Osteocyte (in vitro differentiated cells): Measurements from ENCODE around the gene MCRIP1. TPM values are rescaled to one million over a fixed set of nuclear protein-coding genes. Genes with fewer than 3 reads are reported as not detected.
A peak's percentile ranks its signal among the peaks of the same experiment; 100 is the strongest.

Experiments used
- DNase-seq: peaks from one replicate; pipeline ENCODE4 v3.0.0; 2021; ENCODE audit warnings: mixed read lengths; ENCODE audit not compliant: unreplicated experiment; ENCODE audit errors: extremely low spot score
- H3K27ac Mint-ChIP-seq: one replicate; pipeline ENCODE4 v1.8.0; 2021; ENCODE audit warnings: mild to moderate bottlenecking, mixed read lengths; ENCODE audit not compliant: unreplicated experiment
- H3K27me3 Mint-ChIP-seq: one replicate; pipeline ENCODE4 v1.8.0; 2021; ENCODE audit warnings: mixed read lengths; ENCODE audit not compliant: unreplicated experiment
- H3K36me3 Mint-ChIP-seq: one replicate; pipeline ENCODE4 v1.8.0; 2021; ENCODE audit warnings: mixed read lengths; ENCODE audit not compliant: unreplicated experiment
- H3K4me1 Mint-ChIP-seq: one replicate; pipeline ENCODE4 v1.8.0; 2021; ENCODE audit warnings: mixed read lengths; ENCODE audit not compliant: unreplicated experiment
- H3K4me3 Mint-ChIP-seq: one replicate; pipeline ENCODE4 v1.8.0; 2021; ENCODE audit warnings: mild to moderate bottlenecking, moderate library complexity, mixed read lengths; ENCODE audit not compliant: unreplicated experiment
- H3K9me3 Mint-ChIP-seq: one replicate; pipeline ENCODE4 v1.8.0; 2021; ENCODE audit warnings: mixed read lengths; ENCODE audit not compliant: unreplicated experiment
- CTCF ChIP-seq: fragments of 200-600 bp; sonication (generic); IDR thresholded peaks from 2 replicates; pipeline ENCODE4 v1.5.0; 2021; ENCODE audit warnings: antibody characterized with exemption, mild to moderate bottlenecking, moderate library complexity
- total RNA-seq: library from RNA; stranded (reverse); gene quantifications from 2 replicates; pipeline ENCODE4 v1.2.1, GENCODE V29; 2021

The MCRIP1 gene
- total RNA-seq, 1 donor from 2014 or later = 176 TPM

- Mint-ChIP-seq H3K27me3 (no peaks in the 10 kb centered on the region), H3K4me3 (peak overlapping the region; percentile 90), H3K36me3 (peaks cover 14% of the 10 kb centered on the region), H3K4me1 (peaks cover 43% of the 10 kb centered on the region), H3K9me3 (no peaks in the 10 kb centered on the region), H3K27ac (peak overlapping the region; percentile 93)
- TF ChIP-seq CTCF = no peak
- DNase-seq = peak; percentile 100
Observed at GRCh38 chr17:81860756-81861568, 27.9 kb upstream of the MCRIP1 start.

GRCh38 chr17:81859906-81860755, 27.0 kb upstream of the MCRIP1 start, which contains the start of gene P4HB:
Gene P4HB (minus strand): TSS chr17:81860535. CDS start chr17:81860471, 64 bp downstream.
- TF ChIP-seq CTCF = no peak
- Mint-ChIP-seq H3K4me3 (peak within 1 kb of the TSS; percentile 93), H3K4me1 (peaks cover 42% of the 10 kb centered on the region), H3K9me3 (no peaks in the 10 kb centered on the region), H3K27ac (peak within 1 kb of the TSS; percentile 93), H3K27me3 (no peaks in the 10 kb centered on the region), H3K36me3 (peaks cover 19% of the 10 kb centered on the region)
- no peak for DNase-seq

DNA sequence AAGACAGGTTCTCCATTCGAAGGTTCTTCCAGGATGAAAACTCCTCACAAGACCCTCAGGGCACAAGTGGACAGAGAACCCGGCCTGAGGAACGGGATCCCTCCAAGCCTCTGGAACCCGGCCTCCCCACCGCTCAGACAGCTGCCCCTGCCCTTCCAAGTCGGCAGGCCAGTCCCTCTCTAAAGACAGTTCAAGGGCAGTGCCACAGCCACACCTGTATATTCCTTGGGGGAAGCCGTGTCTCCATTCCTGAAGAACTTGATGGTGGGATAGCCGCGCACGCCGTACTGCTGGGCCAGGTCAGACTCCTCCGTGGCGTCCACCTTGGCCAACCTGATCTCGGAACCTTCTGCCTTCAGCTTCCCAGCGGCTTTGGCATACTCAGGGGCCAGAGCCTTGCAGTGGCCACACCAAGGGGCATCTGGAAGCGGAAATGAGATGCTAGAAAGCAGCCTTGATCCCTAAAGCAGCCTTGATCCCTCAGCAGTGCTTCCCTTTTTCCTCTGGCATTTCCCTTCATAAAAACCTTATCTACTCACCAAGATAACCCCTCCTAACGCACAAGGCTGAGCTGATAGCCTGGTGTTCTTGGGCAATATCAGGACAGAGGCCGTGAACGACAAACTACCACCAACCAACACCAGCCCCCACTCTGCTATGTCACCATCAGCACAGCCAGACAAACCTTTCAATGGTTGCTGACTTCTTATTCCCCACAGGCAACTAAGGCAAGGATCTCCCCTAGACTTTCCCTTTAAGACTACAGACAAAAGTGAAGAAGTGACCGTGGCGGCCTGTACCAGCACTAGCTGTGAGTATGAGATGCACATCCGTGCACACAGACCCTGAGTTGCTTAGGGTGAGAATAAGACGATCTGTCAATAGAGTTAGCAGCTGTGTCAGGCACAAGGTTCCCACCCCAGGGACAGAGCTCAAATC, 26.1 kb upstream of the MCRIP1 start:
- Mint-ChIP-seq H3K27me3 (no peaks in the 10 kb centered on the region), H3K36me3 (peaks cover 19% of the 10 kb centered on the region), H3K4me1 (peaks cover 42% of the 10 kb centered on the region), H3K4me3 (peak overlapping the region; percentile 93), H3K9me3 (no peaks in the 10 kb centered on the region), H3K27ac (peak overlapping the region; percentile 87)
- no peak for TF ChIP-seq CTCF
- DNase-seq = no peak

DNA sequence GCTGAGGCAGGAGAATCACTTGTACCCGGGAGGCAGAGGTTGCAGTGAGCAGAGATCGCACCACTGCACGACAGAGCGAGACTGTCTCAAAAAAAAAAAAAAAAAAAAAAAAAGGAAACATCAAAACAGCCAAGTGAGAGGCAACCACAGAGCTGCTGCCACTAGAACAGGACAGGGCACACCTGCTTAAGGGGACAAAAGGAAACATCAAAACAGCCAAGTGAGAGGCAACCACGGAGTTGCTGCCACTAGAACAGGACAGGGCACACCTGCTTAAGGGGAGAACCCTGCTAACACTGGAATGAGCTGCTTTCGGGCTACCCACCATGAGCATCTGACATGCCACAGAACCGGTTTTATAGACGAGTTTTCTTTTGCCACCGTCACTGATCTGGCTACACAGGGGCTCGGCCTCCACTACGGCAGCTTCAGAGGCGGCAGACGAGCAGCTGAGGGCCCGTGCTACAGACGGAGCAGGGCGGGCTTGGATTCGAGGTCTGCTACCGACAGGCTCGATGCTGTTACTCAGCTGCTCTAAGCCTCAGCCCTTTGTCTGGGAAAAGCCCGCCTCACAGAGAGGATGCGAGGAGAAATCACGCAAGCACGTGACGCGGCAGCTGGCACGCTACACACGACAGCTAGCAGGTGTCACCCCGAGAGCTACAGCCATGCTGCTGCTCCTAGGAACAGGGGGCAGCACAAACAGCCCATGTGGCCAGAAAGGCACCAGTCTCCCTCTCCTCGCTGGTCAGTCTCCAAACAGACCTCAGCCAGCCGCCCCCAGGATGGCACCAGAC, 25.3 kb upstream of the MCRIP1 start:
- Mint-ChIP-seq H3K9me3 (no peaks in the 10 kb centered on the region), H3K27me3 (no peaks in the 10 kb centered on the region), H3K4me1 (peaks cover 39% of the 10 kb centered on the region), H3K27ac (no peak overlapping the region), H3K4me3 (peak overlapping the region; percentile 93), H3K36me3 (peaks cover 23% of the 10 kb centered on the region)
- no peak for TF ChIP-seq CTCF
- DNase-seq = no peak
